Dendritic cell treated with granulocyte-macrophage colony-stimulating factor and Interleukin-4, amounts not matched to agents 40 ng/mL and 50 ng/mL, for 4 days (primary cell): Measurements from ENCODE around the gene ADGRL3.

Experiments used
- H3K27ac Mint-ChIP-seq: one replicate; pipeline ENCODE4 v1.8.0; 2022; ENCODE audit warnings: mild to moderate bottlenecking, mixed read lengths
- H3K27me3 Mint-ChIP-seq: one replicate; pipeline ENCODE4 v1.8.0; 2022; ENCODE audit warnings: mild to moderate bottlenecking, mixed read lengths
- H3K36me3 Mint-ChIP-seq: one replicate; pipeline ENCODE4 v1.8.0; 2022; ENCODE audit warnings: low read depth, mixed read lengths
- H3K4me1 Mint-ChIP-seq: one replicate; pipeline ENCODE4 v1.8.0; 2022; ENCODE audit warnings: low read depth, mixed read lengths
- H3K4me3 Mint-ChIP-seq: one replicate; pipeline ENCODE4 v1.8.0; 2022; ENCODE audit warnings: mild to moderate bottlenecking, moderate library complexity, mixed read lengths
- H3K9me3 Mint-ChIP-seq: one replicate; pipeline ENCODE4 v1.8.0; 2022; ENCODE audit warnings: mixed read lengths
- intact Hi-C: fragments of 100-400 bp; cut with micrococcal nuclease; formaldehyde crosslinking; loops from one replicate; pipeline ENCODE4 v1.15.0; 2022

Gene ADGRL3

GRCh38 chr4:62115216-62115615 is 915.1 kb downstream of the ADGRL3 start:
- H3K27me3 Mint-ChIP-seq: no peaks in the 10 kb centered on the region
- no peaks in the 10 kb centered on the region for H3K4me1 Mint-ChIP-seq
- H3K4me3 Mint-ChIP-seq: no peak overlapping the region
- intact Hi-C loops: no loop called here
- H3K9me3 Mint-ChIP-seq: no peaks in the 10 kb centered on the region
- H3K36me3 Mint-ChIP-seq: no peaks in the 10 kb centered on the region
- no peak overlapping the region for H3K27ac Mint-ChIP-seq

GRCh38 chr4:62117886-62118285 is 917.8 kb downstream of the ADGRL3 start:
- no peak overlapping the region for H3K27ac Mint-ChIP-seq
- H3K9me3 Mint-ChIP-seq: no peaks in the 10 kb centered on the region
- intact Hi-C loops: no loop called here
- no peak overlapping the region for H3K4me3 Mint-ChIP-seq
- H3K27me3 Mint-ChIP-seq: no peaks in the 10 kb centered on the region
- no peaks in the 10 kb centered on the region for H3K36me3 Mint-ChIP-seq
- no peaks in the 10 kb centered on the region for H3K4me1 Mint-ChIP-seq

GRCh38 chr4:62118558-62118957 is 918.4 kb downstream of the ADGRL3 start:
- Mint-ChIP-seq H3K9me3 (no peaks in the 10 kb centered on the region), H3K27me3 (no peaks in the 10 kb centered on the region), H3K27ac (no peak overlapping the region), H3K4me1 (no peaks in the 10 kb centered on the region), H3K4me3 (no peak overlapping the region), H3K36me3 (no peaks in the 10 kb centered on the region)
- intact Hi-C loops: no loop called here

GRCh38 chr4:62119195-62119594 is 919.1 kb downstream of the ADGRL3 start:
- Mint-ChIP-seq H3K4me1 (no peaks in the 10 kb centered on the region), H3K27me3 (no peaks in the 10 kb centered on the region), H3K9me3 (peaks cover 6% of the 10 kb centered on the region), H3K4me3 (no peak overlapping the region), H3K36me3 (no peaks in the 10 kb centered on the region), H3K27ac (no peak overlapping the region)
- intact Hi-C loops: no loop called here

GRCh38 chr4:62126064-62126732 is 926.1 kb downstream of the ADGRL3 start:
- H3K4me3 Mint-ChIP-seq: no peak overlapping the region
- H3K36me3 Mint-ChIP-seq: no peaks in the 10 kb centered on the region
- peaks cover 31% of the 10 kb centered on the region for H3K9me3 Mint-ChIP-seq
- H3K4me1 Mint-ChIP-seq: no peaks in the 10 kb centered on the region
- intact Hi-C loops: no loop called here
- H3K27ac Mint-ChIP-seq: no peak overlapping the region
- no peaks in the 10 kb centered on the region for H3K27me3 Mint-ChIP-seq
